PC-9 (cell line): ENCODE data around the gene HES1. TPM values are rescaled to one million over a fixed set of nuclear protein-coding genes. Genes with fewer than 3 reads are reported as not detected.
A peak's percentile ranks its signal among the peaks of the same experiment; 100 is the strongest.

Source experiments
- BruUV-seq: library from RNA; stranded (reverse); fragments of 400-500 nt; replicated peaks from 2 replicates; lab custom pipeline; 2021; lab: Mats Ljungman, UMichigan
- CTCF ChIA-PET: fragments of 300-600 bp; sonication (Branson Sonifier 250); formaldehyde crosslinking; loops from one replicate; lab custom pipeline; 2022; ENCODE audit warnings: antibody characterized with exemption; lab: Charles Lee
- POLR2A ChIA-PET: fragments of 300-600 bp; sonication (Branson Sonifier 250); formaldehyde crosslinking; loops from one replicate; lab custom pipeline; 2022; ENCODE audit warnings: antibody characterized with exemption; ENCODE audit not compliant: unreplicated experiment; lab: Charles Lee
- DNase-seq, 2 experiments: peaks; one replicate each; pipeline versions ENCODE4 v3.0.0 to v3.0.0-alpha.2; 2015 to 2022; ENCODE audit warnings: mixed read lengths in 1 of 2
- H2AFZ ChIP-seq: fragments of 200-600 bp; sonication (generic); 2 replicates; pipeline ENCODE4 v1.8.1; 2017; ENCODE audit warnings: antibody characterized with exemption
- H3F3A ChIP-seq: fragments of 200-600 bp; sonication (generic); 2 replicates; pipeline ENCODE4 v1.8.1; 2017; ENCODE audit warnings: antibody characterized with exemption, mild to moderate bottlenecking, low read depth; ENCODE audit not compliant: insufficient read depth
- H3K27ac ChIP-seq: fragments of 200-600 bp; sonication (generic); 2 replicates; pipeline ENCODE4 v1.6.1; 2016; ENCODE audit warnings: mixed run types
- H3K27me3 ChIP-seq: fragments of 200-600 bp; sonication (generic); 2 replicates; pipeline ENCODE4 v1.6.1; 2016; ENCODE audit warnings: low read depth, mixed run types; ENCODE audit not compliant: insufficient read depth
- H3K36me3 ChIP-seq: fragments of 200-600 bp; sonication (generic); 2 replicates; pipeline ENCODE4 v1.6.1; 2016; ENCODE audit warnings: low read depth, mixed run types
- H3K4me1 ChIP-seq: fragments of 200-600 bp; sonication (generic); replicated peaks from 2 replicates; pipeline ENCODE4 v1.6.1; 2016; ENCODE audit warnings: mixed run types; ENCODE audit not compliant: insufficient read depth
- H3K4me2 ChIP-seq: fragments of 200-600 bp; sonication (generic); 2 replicates; pipeline ENCODE4 v1.6.1; 2017; ENCODE audit warnings: mixed run types
- H3K4me3 ChIP-seq: fragments of 200-600 bp; sonication (generic); 2 replicates; pipeline ENCODE4 v1.6.1; 2016; ENCODE audit warnings: mixed run types
- H3K79me2 ChIP-seq: fragments of 200-600 bp; sonication (generic); 2 replicates; pipeline ENCODE4 v1.6.1; 2017; ENCODE audit warnings: low read depth, mixed run types
- H3K9me2 ChIP-seq: fragments of 200-600 bp; sonication (generic); 2 replicates; pipeline ENCODE4 v1.8.1; 2017; ENCODE audit warnings: mild to moderate bottlenecking; ENCODE audit not compliant: insufficient read depth
- H3K9me3 ChIP-seq: fragments of 200-600 bp; sonication (generic); 2 replicates; pipeline ENCODE4 v1.8.1; 2016; ENCODE audit warnings: low read depth; ENCODE audit not compliant: insufficient read depth
- H4K20me1 ChIP-seq: fragments of 200-600 bp; sonication (generic); 2 replicates; pipeline ENCODE4 v1.8.1; 2017; ENCODE audit not compliant: insufficient read depth
- EZH2 ChIP-seq: fragments of 200-600 bp; sonication (generic); IDR thresholded peaks from 2 replicates; pipeline ENCODE4 v1.8.0; 2017; ENCODE audit warnings: antibody characterized with exemption, low read depth
- intact Hi-C: fragments of 100-400 bp; cut with micrococcal nuclease; formaldehyde crosslinking; loops from one replicate; pipeline ENCODE4 v1.10.0; 2022; ENCODE audit not compliant: unreplicated experiment
- total RNA-seq: library from RNA; stranded (reverse); gene quantifications from 2 replicates; pipeline ENCODE4 v1.2.3, GENCODE V29; 2021
- TF ChIP-seq, protein P1 (sequence below): fragments of 200-600 bp; sonication (generic); conservative IDR thresholded peaks from 2 replicates; pipeline ENCODE4 v1.6.1; 2017; ENCODE audit warnings: mixed run types, antibody characterized with exemption, mild to moderate bottlenecking, moderate library complexity

The HES1 gene
- total RNA-seq, 1 experiment from 2014 or later, result 66.5 TPM

- Histone ChIP-seq H3K4me3 (no peak overlapping the region), H3K4me2 (0 out of 2 replicates have a peak overlapping the region, but pooled peaks have one; percentile 3), H3K79me2 (no peaks in the 10 kb centered on the region), H3F3A (peaks cover 16% of the 10 kb centered on the region; the same call in 1 of the 2 replicates), H3K9me2 (no peaks in the 10 kb centered on the region), H3K36me3 (no peaks in the 10 kb centered on the region), H3K27me3 (no peaks in the 10 kb centered on the region), H4K20me1 (no peaks in the 10 kb centered on the region), H3K27ac (no peak overlapping the region), H3K9me3 (no peaks in the 10 kb centered on the region), H3K4me1 (peaks cover 10% of the 10 kb centered on the region), H2AFZ (peak overlapping the region; percentile 61)
- ChIA-PET CTCF (no interaction called here), POLR2A (interaction anchor here (0.7 to 0.9 kb wide), 2 partner anchors 43 to 120 kb away, joined by 5 to 8 read pairs; no protein-coding TSS in a partner anchor)
- DNase-seq, result peak in 1 of 2 experiments; percentile 62
- no TSS peak for BruUV-seq
- intact Hi-C loops, result no loop called here
- no peak for TF ChIP-seq EZH2
- TF ChIP-seq, protein P1, sequence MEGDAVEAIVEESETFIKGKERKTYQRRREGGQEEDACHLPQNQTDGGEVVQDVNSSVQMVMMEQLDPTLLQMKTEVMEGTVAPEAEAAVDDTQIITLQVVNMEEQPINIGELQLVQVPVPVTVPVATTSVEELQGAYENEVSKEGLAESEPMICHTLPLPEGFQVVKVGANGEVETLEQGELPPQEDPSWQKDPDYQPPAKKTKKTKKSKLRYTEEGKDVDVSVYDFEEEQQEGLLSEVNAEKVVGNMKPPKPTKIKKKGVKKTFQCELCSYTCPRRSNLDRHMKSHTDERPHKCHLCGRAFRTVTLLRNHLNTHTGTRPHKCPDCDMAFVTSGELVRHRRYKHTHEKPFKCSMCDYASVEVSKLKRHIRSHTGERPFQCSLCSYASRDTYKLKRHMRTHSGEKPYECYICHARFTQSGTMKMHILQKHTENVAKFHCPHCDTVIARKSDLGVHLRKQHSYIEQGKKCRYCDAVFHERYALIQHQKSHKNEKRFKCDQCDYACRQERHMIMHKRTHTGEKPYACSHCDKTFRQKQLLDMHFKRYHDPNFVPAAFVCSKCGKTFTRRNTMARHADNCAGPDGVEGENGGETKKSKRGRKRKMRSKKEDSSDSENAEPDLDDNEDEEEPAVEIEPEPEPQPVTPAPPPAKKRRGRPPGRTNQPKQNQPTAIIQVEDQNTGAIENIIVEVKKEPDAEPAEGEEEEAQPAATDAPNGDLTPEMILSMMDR, result no peak
These were observed 48.4 kb downstream of the HES1 start for GRCh38 chr3:194184265-194184751.

- H4K20me1 ChIP-seq, result no peaks in the 10 kb centered on the region
- H3F3A ChIP-seq, result peaks cover 16% of the 10 kb centered on the region; the same call in 1 of the 2 replicates
- H3K27ac ChIP-seq, result no peak overlapping the region
- BruUV-seq, result no TSS peak
- intact Hi-C loops, result no loop called here
- H3K79me2 ChIP-seq, result no peaks in the 10 kb centered on the region
- TF ChIP-seq, protein P1, result no peak
- no peak for TF ChIP-seq EZH2
- H3K27me3 ChIP-seq, result no peaks in the 10 kb centered on the region
- no peaks in the 10 kb centered on the region for H3K36me3 ChIP-seq
- POLR2A ChIA-PET, result interaction anchor here (0.6 to 0.9 kb wide), 3 partner anchors 21 to 121 kb away, joined by 3 to 8 read pairs (median 5); no protein-coding TSS in a partner anchor
- CTCF ChIA-PET, result no interaction called here
- no peak for DNase-seq
- H3K4me2 ChIP-seq, result 0 out of 2 replicates have a peak overlapping the region, but pooled peaks have one; percentile 3
- H3K4me3 ChIP-seq, result no peak overlapping the region
- H3K4me1 ChIP-seq, result peaks cover 10% of the 10 kb centered on the region
- H3K9me3 ChIP-seq, result no peaks in the 10 kb centered on the region
- H2AFZ ChIP-seq, result peak overlapping the region; percentile 61; the same call in 1 of the 2 replicates
- H3K9me2 ChIP-seq, result no peaks in the 10 kb centered on the region
These were observed 48.9 kb downstream of the HES1 start for GRCh38 chr3:194184801-194185200.

- H3K36me3 ChIP-seq, result no peaks in the 10 kb centered on the region
- no peaks in the 10 kb centered on the region for H4K20me1 ChIP-seq
- H3K9me3 ChIP-seq, result no peaks in the 10 kb centered on the region
- CTCF ChIA-PET, result interaction anchor here (0.6 kb wide), 1 partner anchor 20 kb away, joined by 3 read pairs; no protein-coding TSS in a partner anchor
- H3K4me2 ChIP-seq, result no peak overlapping the region
- H3K4me3 ChIP-seq, result no peak overlapping the region
- peaks cover 16% of the 10 kb centered on the region; the same call in 1 of the 2 replicates for H3F3A ChIP-seq
- no peak for DNase-seq
- no peak overlapping the region for H2AFZ ChIP-seq
- no peak overlapping the region for H3K27ac ChIP-seq
- no TSS peak for BruUV-seq
- no peaks in the 10 kb centered on the region for H3K9me2 ChIP-seq
- peaks cover 10% of the 10 kb centered on the region for H3K4me1 ChIP-seq
- H3K27me3 ChIP-seq, result no peaks in the 10 kb centered on the region
- POLR2A ChIA-PET, result interaction anchor here (0.6 to 0.7 kb wide), 2 partner anchors 21 to 121 kb away, joined by 3 to 8 read pairs; no protein-coding TSS in a partner anchor
- intact Hi-C loops, result no loop called here
- H3K79me2 ChIP-seq, result no peaks in the 10 kb centered on the region
- TF ChIP-seq, protein P1, result no peak
- no peak for TF ChIP-seq EZH2
These were observed 49.3 kb downstream of the HES1 start for GRCh38 chr3:194185221-194185620.
